GM12874 (cell line): ENCODE data around the gene ITIH2.

Experiments used
- TF ChIP-seq, protein P1 (sequence below): IDR thresholded peaks from 2 replicates; pipeline ENCODE4 v1.5.1; 2011; ENCODE audit warnings: low read depth, mild to moderate bottlenecking, control low read depth, low read length, moderate library complexity; ENCODE audit not compliant: insufficient read depth

ITIH2 gene

DNA sequence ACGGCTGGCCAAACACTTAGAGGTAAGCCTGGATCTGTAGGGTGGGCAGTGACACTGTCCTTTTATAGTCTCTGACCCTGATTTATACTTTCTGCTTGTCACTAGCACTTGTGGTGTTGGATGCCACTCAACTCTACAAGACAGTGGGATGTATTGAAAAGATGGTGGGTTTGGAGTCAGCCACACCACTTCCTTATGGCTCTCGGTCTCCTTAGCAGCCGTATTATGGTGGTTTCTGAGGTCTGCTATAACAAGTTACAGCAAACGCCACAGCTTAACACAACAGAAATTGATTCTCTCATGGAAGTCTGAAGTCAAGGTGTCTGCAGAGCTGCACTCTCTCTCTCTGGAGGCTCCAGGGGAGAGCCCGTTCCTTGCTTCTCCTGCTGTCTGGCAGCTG is 14.7 kb downstream of the ITIH2 start:
- TF ChIP-seq, protein P1, sequence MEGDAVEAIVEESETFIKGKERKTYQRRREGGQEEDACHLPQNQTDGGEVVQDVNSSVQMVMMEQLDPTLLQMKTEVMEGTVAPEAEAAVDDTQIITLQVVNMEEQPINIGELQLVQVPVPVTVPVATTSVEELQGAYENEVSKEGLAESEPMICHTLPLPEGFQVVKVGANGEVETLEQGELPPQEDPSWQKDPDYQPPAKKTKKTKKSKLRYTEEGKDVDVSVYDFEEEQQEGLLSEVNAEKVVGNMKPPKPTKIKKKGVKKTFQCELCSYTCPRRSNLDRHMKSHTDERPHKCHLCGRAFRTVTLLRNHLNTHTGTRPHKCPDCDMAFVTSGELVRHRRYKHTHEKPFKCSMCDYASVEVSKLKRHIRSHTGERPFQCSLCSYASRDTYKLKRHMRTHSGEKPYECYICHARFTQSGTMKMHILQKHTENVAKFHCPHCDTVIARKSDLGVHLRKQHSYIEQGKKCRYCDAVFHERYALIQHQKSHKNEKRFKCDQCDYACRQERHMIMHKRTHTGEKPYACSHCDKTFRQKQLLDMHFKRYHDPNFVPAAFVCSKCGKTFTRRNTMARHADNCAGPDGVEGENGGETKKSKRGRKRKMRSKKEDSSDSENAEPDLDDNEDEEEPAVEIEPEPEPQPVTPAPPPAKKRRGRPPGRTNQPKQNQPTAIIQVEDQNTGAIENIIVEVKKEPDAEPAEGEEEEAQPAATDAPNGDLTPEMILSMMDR, result no peak

DNA sequence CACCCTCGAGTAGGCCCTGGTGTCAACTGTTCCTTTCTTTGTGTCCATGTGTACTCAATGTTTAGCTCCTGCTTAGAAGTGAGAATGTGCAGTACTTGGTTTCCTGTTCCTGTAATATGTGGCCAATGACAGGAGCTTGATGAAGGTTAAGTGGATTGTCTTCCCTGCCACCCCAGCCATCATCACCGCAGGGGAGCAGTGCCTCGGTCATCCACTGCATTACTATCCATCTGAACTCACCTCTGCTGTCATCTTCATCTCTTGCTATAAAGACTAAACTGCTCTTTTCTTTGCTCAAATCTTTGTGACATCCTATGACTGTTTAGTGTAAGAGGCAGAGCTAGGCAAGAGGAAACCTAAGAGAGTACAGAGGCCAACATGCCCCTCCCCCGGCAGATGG is 15.6 kb downstream of the ITIH2 start:
- TF ChIP-seq, protein P1, result no peak

DNA sequence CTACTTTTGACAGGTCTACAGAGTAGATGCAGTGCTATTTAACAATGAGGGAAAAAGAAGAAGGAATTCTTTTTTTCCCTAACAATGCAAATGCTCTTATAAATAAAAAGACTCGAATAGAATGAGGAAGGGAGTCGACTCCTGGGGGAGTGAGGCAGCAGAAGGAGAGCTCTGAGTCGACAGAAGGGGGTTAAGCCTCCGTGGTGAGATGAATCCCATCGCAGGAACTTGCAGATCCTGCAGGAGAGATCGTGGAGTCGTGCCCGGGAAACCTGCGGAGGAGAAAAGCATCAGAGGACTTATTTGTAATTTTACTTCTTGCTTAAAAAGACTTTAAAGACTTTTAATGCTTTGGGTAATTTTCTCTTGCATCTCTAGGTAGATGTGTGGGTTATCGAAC is 17.4 kb downstream of the ITIH2 start:
- TF ChIP-seq, protein P1, result no peak

DNA sequence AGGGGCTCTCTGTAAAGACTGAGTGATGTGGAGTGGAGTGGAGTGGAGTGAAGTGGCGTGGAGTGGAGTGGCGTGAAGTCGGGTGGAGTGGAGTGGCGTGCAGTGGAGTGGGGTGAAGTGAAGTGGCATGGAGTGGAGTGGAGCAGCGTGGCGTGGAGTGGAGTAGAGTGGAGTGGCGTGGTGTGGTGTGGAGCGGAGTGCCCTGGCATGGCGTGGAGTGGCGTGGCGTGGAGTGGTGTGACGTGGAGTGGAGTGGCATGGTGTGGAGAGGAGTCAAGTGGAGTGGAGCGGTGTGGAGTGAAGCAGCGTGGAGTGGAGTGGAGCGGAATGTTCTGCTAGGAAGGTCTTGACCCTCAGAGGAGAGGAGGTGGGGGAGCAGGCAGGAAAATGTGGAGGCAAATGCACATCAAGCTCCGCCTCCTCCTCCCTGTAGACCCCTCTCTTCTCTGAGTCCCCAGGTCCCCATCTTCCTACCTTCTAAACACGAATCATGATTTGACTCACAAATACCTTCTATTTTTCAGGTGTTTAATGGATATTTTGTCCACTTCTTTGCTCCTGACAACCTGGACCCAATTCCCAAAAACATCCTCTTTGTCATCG is 19.9 kb downstream of the ITIH2 start:
- TF ChIP-seq, protein P1, result no peak

DNA sequence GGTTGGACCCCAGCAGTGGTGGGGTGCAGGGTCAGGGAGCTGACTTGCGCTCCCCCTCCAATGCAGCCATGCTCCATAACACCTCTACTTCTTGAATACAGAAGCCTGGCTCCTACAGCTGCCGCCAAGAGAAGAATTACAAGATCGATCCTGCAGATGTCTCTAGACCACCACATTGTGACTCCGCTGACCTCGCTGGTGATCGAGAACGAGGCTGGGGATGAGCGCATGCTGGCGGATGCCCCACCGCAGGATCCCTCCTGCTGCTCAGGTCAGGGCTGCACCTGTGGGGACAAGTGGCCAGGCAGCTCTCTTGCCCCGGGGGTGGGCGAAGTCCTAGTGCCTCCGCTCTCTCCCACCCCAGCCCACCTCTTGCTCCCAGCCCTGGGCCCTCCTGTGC is 31.7 kb downstream of the ITIH2 start:
- TF ChIP-seq, protein P1, result no peak

DNA sequence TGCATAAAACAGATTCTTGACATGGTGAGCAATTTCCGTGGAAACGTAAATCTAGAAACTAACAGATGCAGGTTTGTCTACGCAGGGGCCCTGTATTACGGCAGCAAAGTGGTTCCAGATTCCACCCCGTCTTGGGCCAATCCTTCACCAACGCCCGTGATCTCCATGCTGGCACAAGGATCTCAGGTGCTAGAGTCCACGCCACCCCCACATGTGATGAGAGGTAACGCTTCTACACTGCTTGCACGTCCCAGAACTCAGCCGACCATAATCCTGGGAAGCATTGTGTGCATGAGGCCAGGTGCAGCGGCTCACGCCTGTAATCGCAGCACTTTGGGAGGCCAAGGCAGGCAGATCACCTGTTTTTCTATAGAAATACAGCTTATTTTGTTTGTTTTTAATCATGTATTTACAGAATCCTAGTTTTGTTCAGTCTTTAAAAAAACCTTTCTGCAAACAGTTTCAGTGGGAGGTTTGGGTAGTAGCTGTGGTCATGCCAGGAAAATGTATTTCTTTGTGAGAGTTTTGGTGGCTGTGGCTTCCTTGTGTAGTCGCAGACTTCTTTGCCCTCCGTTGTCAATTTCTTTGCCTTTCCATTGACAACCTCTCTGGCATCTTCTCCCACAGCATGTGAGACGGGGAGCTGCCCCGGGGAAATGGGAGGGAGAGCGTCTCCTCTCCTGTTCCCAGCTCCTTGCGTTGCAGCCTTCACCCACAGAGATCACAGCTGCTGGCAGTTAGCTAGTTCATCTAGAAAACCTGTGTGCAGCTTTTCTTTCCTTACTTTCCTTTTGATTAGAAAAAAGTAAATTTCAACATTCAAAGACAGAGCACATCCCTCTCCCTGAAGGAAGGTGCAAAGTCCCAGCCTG is 35.7 kb downstream of the ITIH2 start:
- TF ChIP-seq, protein P1, result no peak

DNA sequence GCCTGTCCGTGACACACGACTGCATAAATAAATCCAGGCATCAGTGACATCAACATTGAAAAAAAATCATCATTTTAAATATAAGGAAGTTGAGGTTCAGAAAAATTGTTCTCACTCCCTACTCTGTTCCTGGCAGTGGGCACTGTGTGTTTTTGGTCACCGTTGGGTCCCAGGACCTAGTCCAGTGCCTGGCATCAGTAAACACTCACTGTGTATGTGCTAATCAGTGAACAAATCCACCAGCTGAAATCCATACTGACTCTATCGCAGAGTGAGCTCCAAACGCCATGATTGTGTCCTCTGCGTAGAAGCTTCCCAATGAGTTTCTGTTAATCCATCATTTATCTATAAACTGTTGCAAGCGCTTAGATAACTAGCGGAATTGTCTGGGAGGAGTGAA is 41.2 kb downstream of the ITIH2 start:
- TF ChIP-seq, protein P1, result no peak
